Common myeloid progenitor, CD34-positive (primary cell): Measurements from ENCODE around the gene NOL4L.

Source experiments
- CTCF ChIA-PET: fragments of 350-600 bp; sonication (Branson Sonifier 250); formaldehyde crosslinking; loops from one replicate; lab custom pipeline; 2021; ENCODE audit warnings: antibody characterized with exemption; lab: Charles Lee
- POLR2A ChIA-PET: fragments of 350-600 bp; sonication (Branson Sonifier 250); formaldehyde crosslinking; loops from one replicate; lab custom pipeline; 2021; ENCODE audit warnings: antibody characterized with exemption; lab: Charles Lee
- DNase-seq, 3 donors: peaks; one replicate each; pipeline versions ENCODE4 v3.0.0 to v3.0.0-alpha.2; 2013
- H3K27ac ChIP-seq, 2 experiments: 1 replicate in 1 of 2; 2 replicates in 1 of 2; pipeline ENCODE4 v1.7.0; 2013; ENCODE audit warnings: inconsistent platforms in 2 of 2, low read length in 2 of 2, mild to moderate bottlenecking in 2 of 2, low read depth in 1 of 2, moderate library complexity in 1 of 2; ENCODE audit not compliant: severe bottlenecking in 2 of 2, insufficient read depth in 1 of 2, poor library complexity in 1 of 2
- H3K27me3 ChIP-seq, 5 experiments: replicated peaks in 2 of 5; 1 replicate in 3 of 5; 2 replicates in 2 of 5; pipeline versions ENCODE4 v1.6.1 to v1.7.0; 2013; ENCODE audit warnings: low read length in 4 of 5, mild to moderate bottlenecking in 2 of 5, moderate library complexity in 2 of 5, inconsistent platforms in 1 of 5; ENCODE audit not compliant: insufficient read depth in 5 of 5, control insufficient read depth in 4 of 5
- H3K36me3 ChIP-seq, 4 experiments: 1 replicate in 2 of 4; 2 replicates in 2 of 4; pipeline versions ENCODE4 v1.6.1 to v1.7.0; 2013; ENCODE audit warnings: low read length in 3 of 4, control low read depth in 1 of 4, mild to moderate bottlenecking in 1 of 4; ENCODE audit not compliant: control insufficient read depth in 4 of 4, insufficient read depth in 4 of 4
- H3K4me1 ChIP-seq, 4 experiments: 1 replicate in 3 of 4; 2 replicates in 1 of 4; pipeline versions ENCODE4 v1.6.1 to v1.7.1; 2013; ENCODE audit warnings: low read length in 3 of 4, mild to moderate bottlenecking in 3 of 4, control low read depth in 1 of 4, inconsistent platforms in 1 of 4, moderate library complexity in 1 of 4; ENCODE audit not compliant: control insufficient read depth in 4 of 4, insufficient read depth in 4 of 4; ENCODE audit errors: control extremely low read depth in 1 of 4
- H3K4me3 ChIP-seq, 7 experiments: 1 replicate in 4 of 7; 2 replicates in 3 of 7; pipeline versions ENCODE4 v1.5.1 to v1.7.0; 2013; ENCODE audit warnings: mild to moderate bottlenecking in 7 of 7, low read length in 6 of 7, moderate library complexity in 6 of 7, inconsistent platforms in 2 of 7, low read depth in 2 of 7, control low read depth in 1 of 7; ENCODE audit not compliant: insufficient read depth in 4 of 7, control insufficient read depth in 1 of 7; ENCODE audit errors: extremely low read depth in 1 of 7
- H3K9me3 ChIP-seq, 5 experiments: 1 replicate in 4 of 5; 2 replicates in 1 of 5; pipeline versions ENCODE4 v1.6.1 to v1.7.1; 2013; ENCODE audit warnings: low read length in 4 of 5, mild to moderate bottlenecking in 2 of 5, inconsistent platforms in 1 of 5, low read depth in 1 of 5, moderate library complexity in 1 of 5; ENCODE audit not compliant: control insufficient read depth in 4 of 5, insufficient read depth in 2 of 5; ENCODE audit errors: control extremely low read depth in 1 of 5
- WGBS: methylation state at CpG from one replicate; pipeline ENCODE4 v1.1.5; 2013; ENCODE audit not compliant: insufficient coverage; 5-methylcytosine and 5-hydroxymethylcytosine counted together

The NOL4L gene

DNA sequence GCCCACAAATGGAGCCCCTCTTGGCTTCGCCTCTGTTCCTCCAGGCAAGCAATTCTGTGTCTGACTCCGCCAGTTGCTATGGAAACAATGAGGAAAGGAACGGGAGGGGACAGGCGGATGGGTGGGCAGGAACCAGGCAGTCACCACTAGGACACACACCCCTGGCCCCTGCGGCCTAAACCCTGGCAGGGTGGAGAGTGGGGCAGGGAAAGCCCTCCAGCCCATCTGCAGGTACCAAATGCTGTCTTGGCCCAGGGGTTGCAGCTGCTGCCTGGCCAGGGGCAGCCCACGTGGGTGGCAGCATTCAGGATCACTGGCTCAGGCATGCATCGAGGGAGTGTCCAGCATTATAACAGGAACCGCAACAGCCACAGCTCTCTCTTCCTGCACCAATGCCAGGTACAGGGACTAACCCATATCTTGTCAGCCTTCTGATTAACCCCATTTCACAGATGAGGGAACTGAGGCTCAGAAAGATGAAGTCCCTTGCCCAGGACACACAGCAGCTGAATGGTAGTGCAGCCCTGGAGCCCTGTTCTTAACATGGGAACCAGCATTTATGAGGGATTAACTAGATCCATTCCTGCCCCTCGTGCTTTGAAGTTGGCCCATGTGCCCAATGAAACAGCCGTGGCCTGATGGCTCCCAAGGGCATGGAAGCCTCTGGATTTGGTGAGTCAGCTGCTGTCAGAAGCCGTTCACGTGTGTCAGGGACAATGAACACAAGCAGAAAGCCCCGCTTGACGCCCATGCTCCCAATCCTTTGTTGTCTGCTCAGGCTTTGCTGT is 66.3 kb downstream of the NOL4L start:
- 93% methylated on average over 13 of the region's 14 CpGs for WGBS
- H3K27ac ChIP-seq = no peak overlapping the region
- H3K27me3 ChIP-seq = no peaks in the 10 kb centered on the region
- DNase-seq = peak in 1 of 3 donors; percentile 42
- no peaks in the 10 kb centered on the region for H3K9me3 ChIP-seq
- H3K4me3 ChIP-seq = no peak overlapping the region
- ChIA-PET CTCF (interaction anchor here (0.9 to 40.5 kb wide), 6 partner anchors 8 to 138 kb away, joined by 3 to 669 read pairs (median 4); no protein-coding TSS in a partner anchor), POLR2A (no interaction called here)
- H3K4me1 ChIP-seq = peaks cover 0 to 58% (median 45%) of the 10 kb centered on the region in 4 experiments
- peaks cover 2 to 64% (median 33%) of the 10 kb centered on the region in 4 experiments for H3K36me3 ChIP-seq

DNA sequence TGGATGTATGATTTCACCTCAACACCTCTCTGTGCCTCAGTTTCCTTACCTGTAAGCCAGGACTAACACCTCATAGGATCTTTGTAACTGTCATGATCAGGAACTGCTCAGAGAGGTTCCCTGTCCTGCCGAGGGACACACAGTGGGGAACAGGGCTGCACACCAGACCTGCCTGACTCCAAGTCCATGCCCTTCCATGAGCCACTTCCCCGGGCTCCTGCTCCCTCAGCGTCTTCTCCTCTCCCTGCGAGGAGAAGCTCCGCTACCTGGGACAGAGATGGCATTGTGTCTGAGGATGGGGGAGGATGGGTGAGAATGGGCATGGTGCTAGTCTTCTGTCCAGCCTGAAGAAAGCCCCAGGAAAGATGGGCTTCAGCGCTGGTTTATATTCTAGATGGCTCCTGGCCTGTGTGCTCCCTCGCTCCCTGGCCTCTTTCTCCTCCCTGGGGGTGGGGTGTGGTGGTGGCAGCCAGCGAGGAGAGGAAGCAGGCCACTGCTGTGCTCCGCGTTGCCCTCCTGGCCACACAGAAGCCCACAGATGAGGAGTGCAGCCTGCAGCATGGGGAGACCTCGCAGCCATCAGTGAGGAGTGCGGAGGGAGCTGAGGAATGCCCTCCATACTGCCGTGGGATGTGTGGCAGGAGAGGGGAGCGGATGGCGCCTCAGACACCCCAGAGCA is 67.1 kb downstream of the NOL4L start:
- Histone ChIP-seq H3K36me3 (peaks cover 2 to 69% (median 35%) of the 10 kb centered on the region in 4 experiments), H3K4me3 (no peak overlapping the region), H3K9me3 (no peaks in the 10 kb centered on the region), H3K4me1 (peaks cover 0 to 51% (median 40%) of the 10 kb centered on the region in 4 experiments), H3K27me3 (no peaks in the 10 kb centered on the region), H3K27ac (no peak overlapping the region)
- DNase-seq = no peak
- 85% methylated on average over 9 of the region's 15 CpGs for WGBS
- POLR2A ChIA-PET = no interaction called here
- CTCF ChIA-PET = interaction anchor here (0.9 to 40.5 kb wide), 7 partner anchors 8 to 138 kb away, joined by 3 to 669 read pairs (median 4); no protein-coding TSS in a partner anchor

DNA sequence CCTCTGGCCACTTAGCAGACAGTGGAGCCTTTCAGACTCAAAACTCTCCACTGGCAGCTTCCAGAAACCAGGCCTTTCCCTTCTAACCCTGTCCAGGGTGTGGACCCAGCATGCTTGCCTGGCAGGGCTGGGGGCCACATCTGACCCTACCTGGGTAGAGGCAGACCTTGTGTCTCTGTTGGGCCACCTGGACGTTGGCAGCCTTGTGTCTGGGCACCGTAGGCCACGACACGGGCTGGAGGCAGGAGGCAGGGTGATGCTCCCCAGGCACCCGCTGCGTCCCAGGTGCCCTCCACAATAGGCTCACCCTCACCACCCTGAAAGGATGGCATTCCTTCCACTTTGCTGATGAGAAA is 67.6 kb downstream of the NOL4L start:
- peaks cover 2 to 71% (median 35%) of the 10 kb centered on the region in 4 experiments for H3K36me3 ChIP-seq
- no peaks in the 10 kb centered on the region for H3K27me3 ChIP-seq
- H3K27ac ChIP-seq = no peak overlapping the region
- peaks cover 0 to 46% (median 36%) of the 10 kb centered on the region in 4 experiments for H3K4me1 ChIP-seq
- H3K9me3 ChIP-seq = no peaks in the 10 kb centered on the region
- DNase-seq = no peak
- no peak overlapping the region for H3K4me3 ChIP-seq
- CTCF ChIA-PET = interaction anchor here (1.5 to 40.5 kb wide), 4 partner anchors 10 to 139 kb away, joined by 4 to 669 read pairs (median 134); no protein-coding TSS in a partner anchor
- 91% methylated on average over 6 of the region's 6 CpGs for WGBS
- POLR2A ChIA-PET = no interaction called here

DNA sequence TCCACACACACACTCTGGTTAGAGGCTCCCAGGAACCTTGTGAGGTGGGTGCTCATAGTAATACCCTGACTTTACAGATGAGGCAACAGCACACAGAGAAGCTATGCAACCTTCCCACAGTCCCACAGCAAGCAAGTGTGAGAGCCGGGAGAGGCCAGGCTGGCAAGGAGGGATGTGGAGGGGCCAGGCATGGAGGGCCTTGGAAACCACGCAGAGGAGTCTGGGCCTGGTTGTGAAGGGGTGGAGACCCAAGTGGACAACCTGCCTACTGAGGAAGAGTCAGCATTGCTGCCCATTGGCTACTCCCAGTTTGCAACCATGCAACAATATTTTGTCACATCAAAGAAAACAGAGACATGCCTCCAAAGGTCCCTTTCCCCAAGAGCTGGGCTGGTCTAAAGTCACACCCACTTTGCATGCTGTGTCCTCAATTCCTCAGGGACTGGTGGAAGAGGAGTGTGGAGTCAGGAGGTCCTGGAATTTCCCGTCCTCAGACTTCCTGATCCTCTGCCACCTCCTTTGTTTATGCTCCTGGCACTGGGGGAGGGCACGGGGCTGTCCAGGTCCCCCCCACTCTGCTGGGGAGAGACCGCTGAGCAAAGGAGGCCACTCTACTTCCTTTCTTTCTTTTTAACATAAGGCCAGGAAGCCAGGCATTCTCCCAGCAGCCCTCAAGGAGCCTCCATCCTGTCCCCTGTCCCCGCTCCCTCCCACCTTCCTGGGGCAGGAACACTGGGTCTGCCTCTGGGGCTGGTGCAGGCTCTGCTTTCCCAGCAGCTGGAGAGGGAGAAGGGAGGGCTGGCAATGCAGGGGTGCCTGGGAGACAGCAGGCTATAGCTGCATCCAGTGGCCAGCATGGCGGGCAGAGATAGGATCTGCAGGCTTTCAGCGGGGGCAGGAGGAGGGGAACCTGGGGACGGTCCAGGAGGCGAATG is 68.3 kb downstream of the NOL4L start:
- DNase-seq = no peak
- H3K36me3 ChIP-seq = peaks cover 2 to 65% (median 35%) of the 10 kb centered on the region in 4 experiments
- H3K9me3 ChIP-seq = no peaks in the 10 kb centered on the region
- no peaks in the 10 kb centered on the region for H3K27me3 ChIP-seq
- WGBS = 41% methylated on average over 9 of the region's 10 CpGs
- POLR2A ChIA-PET = no interaction called here
- no peak overlapping the region for H3K27ac ChIP-seq
- H3K4me3 ChIP-seq = peak overlapping the region in 2 of 7 experiments; percentile 3 to 14
- H3K4me1 ChIP-seq = peaks cover 0 to 45% (median 34%) of the 10 kb centered on the region in 4 experiments
- CTCF ChIA-PET = interaction anchor here (0.6 to 40.5 kb wide), 9 partner anchors 10 to 261 kb away, joined by 3 to 669 read pairs (median 4); no protein-coding TSS in a partner anchor

DNA sequence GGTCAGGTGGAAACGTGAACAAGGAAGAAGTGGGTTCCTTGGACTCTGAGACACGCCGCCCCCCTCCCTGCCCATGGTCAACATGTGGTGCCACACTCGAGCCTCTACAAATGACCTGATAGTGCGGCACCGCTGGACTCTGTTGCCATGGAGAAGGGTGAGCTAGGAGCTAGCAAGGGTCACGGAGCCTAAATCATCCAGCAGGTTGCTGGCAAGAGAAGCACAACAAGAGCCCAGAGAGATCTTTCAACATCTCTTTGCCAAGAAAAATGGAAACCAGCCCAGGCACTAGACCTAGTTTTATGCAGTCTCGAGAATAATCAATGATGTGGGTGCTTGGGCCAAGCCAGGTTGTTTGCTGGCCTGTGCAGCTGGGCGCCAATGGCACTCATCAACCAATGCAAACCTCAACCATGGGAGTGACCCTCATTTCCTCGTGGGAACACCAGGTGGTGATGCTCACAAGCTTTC is 69.5 kb downstream of the NOL4L start:
- ChIA-PET POLR2A (no interaction called here), CTCF (interaction anchor here (1.0 to 40.5 kb wide), 8 partner anchors 8 to 263 kb away, joined by 3 to 669 read pairs (median 4); no protein-coding TSS in a partner anchor)
- Histone ChIP-seq H3K27ac (no peak overlapping the region), H3K4me1 (peaks cover 3 to 50% (median 40%) of the 10 kb centered on the region in 4 experiments), H3K4me3 (no peak overlapping the region), H3K27me3 (no peaks in the 10 kb centered on the region), H3K36me3 (peaks cover 2 to 62% (median 32%) of the 10 kb centered on the region in 4 experiments), H3K9me3 (no peaks in the 10 kb centered on the region)
- 99% methylated on average over 9 of the region's 10 CpGs for WGBS
- no peak for DNase-seq

DNA sequence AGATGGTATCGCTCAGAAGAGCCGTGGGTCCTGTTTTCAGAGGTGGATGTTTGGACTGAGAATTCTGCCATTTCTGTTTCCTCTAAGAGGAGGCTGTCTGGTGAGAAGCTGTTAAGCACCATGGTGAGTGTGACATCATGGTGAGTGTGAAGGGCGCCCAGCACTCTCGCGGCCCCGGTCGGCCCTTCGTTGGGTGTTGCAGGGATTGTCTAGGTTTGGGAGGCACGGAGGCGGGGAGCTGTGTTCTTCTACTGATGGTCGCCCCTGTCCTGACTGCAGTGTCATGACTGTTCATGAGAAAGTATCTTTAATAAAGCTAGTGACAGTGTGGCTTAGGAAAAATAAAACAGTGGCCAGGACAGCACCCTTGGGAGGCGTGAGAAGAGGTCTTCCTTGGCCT is 70.4 kb downstream of the NOL4L start:
- no peak for DNase-seq
- POLR2A ChIA-PET = no interaction called here
- Histone ChIP-seq H3K36me3 (peaks cover 2 to 56% (median 29%) of the 10 kb centered on the region in 4 experiments), H3K9me3 (no peaks in the 10 kb centered on the region), H3K27me3 (no peaks in the 10 kb centered on the region), H3K4me3 (no peak overlapping the region), H3K4me1 (peaks cover 6 to 59% (median 49%) of the 10 kb centered on the region in 4 experiments), H3K27ac (no peak overlapping the region)
- CTCF ChIA-PET = interaction anchor here (1.0 to 40.5 kb wide), 8 partner anchors 10 to 142 kb away, joined by 3 to 669 read pairs (median 3); no protein-coding TSS in a partner anchor
- 95% methylated on average over 11 of the region's 12 CpGs for WGBS
